HG03103 (cell line): ENCODE results near the gene SNX20.

Experiments
- ATAC-seq: cut with Tn5 transposase; IDR thresholded peaks from one replicate; pipeline ENCODE4 v1.9.1; 2021; ENCODE audit warnings: low read depth; ENCODE audit not compliant: unreplicated experiment

Gene SNX20

GRCh38 chr16:50705436-50706110 lies 24.5 kb upstream of the SNX20 start:
- no peak for ATAC-seq

DNA sequence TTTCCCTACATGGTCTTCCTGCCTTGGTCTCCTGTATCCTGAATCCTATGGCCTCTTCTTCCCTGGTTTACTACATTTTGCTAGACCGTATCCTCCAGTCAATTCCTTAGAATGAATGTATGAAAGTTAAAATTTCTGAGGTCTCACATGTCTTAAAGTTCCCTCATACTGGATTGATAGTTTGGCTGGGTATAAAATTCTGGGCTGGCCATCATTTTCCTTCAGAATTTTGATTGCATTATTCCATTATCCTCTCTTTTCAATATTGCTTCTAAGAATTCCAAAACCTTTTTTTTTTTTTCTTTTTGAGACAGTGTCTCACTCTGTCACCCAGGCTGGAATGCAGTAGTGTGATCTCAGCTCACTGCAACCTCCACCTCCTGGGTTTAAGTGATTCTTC lies 23.1 kb upstream of the SNX20 start:
- no peak for ATAC-seq

- ATAC-seq = no peak
Measured at GRCh38 chr16:50702725-50703124, 21.6 kb upstream of the SNX20 start.

GRCh38 chr16:50699326-50700159 lies 18.4 kb upstream of the SNX20 start:
- ATAC-seq = no peak

DNA sequence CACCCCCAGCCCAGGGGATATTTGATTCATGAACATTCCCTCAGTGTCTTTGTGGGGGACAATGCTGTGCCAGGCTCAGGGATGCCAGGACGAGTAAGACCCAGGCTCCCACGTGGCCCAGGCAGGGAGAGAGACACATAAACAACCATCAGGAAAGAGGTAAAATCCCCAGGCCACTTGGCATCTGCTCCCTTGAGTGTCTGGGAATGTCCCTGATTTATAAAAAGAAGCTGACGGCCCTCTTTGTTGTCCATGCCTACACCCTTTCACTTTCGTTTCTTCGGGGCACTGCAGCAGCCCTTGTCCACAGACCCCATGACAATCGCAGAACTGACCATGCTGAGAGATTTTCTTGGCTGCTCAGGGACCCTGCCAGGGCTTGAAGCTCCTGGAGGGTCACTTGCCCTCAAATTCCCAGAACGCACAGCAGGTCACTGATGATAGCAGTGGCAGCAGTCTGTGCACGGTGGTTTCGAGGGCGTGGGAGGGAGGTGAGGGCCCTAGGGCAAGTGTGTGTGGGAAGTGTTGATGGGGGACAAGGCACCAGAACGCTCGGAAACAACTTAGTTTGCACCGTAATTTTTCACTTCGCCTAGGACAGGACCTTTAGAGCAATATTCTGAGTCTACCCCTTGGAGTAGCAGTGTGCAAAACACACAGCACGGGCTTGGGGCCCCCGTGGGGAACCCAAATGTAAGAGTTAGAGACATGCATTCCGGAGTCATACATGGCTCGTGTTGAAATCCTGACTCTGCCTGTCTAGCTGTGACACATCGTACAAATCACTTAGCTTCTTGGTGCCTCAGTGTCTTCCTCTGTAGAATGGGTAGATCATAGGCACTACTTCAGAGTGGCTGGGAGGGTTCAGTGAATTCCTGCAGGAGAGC lies 17.0 kb upstream of the SNX20 start:
- peak; percentile 34 for ATAC-seq

DNA sequence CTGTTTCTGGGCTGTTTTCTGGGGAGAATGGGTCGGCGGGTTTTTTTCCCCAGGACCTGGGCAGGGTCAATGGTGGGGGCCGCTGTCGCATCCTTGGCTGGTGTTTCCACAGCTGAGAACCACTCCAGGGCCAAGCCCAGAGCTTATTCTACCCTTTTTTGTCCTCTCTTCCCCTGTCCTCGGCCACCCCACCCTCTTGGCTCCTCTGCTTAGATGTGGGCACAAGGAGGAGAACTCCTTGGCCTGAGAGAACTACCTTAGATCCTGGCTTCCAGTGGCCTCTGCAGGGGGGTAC lies 16.3 kb upstream of the SNX20 start:
- no peak for ATAC-seq

GRCh38 chr16:50696575-50697420 lies 15.7 kb upstream of the SNX20 start:
- ATAC-seq = peak; percentile 44

DNA sequence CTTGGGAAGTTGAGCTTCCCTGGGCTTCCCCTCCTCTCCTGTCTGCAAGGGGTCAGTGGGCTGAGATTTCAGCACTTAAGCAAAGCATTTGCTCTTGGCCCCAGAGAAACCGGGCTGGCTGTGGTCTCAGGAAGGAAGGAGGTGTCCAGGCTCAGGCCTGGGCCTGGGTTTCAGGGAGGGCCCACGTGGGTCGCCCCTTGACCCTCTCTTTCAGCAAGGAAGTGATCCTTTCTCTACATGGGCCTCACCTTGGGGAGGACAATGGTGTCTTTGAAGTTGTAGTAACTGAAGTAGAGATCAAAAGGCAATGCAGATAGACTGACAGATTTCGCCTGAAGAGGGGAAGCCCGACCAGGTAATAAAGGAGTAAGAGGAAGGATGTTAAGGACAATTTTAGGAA lies 15.0 kb upstream of the SNX20 start:
- ATAC-seq = no peak

DNA sequence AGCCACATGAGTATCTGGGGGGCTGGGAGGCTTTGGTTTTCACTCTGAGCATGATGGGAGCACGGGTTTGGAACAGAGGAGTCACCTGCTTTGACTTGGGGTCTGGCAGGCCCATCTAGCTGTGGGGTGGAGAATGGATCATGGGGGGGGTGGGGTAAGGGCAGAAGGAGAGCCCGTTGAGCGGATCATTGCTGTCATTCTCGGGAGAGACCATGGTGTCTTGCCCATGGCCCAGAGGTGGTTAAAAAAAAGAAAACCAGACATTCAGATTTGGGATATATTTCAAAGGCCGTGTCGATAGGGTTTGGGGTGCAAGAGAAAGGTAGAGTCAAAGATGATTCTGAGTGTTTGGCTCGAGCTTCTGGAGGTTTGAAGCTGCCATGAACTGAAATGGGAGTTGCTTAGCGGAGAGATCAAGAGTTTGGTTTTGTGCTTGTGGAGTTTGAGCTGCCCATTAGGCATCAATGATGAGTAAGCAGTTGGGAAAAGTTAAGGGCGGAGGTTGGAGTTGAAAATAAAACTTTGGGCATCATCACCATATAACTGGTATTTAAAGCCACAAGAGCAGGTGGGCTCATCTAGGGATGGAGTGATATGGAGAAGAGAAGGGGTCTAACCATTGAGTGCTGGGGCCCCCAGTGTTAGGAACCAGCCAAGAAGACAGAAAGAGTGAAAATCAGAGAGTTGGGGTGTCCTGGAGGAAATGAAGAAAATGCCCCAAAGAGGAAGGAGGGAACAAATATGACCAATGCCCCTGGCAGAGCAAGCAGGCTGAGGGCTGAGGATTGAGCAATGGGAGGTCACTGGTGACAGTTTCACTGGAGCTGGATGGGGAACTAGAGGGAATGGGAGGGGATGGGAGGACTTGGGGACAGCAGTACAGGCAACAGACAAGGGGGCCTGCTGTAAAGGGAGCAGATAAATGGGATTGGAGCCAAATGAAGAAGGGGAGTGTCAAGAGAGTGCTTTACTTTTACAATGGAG lies 14.2 kb upstream of the SNX20 start:
- no peak for ATAC-seq

DNA sequence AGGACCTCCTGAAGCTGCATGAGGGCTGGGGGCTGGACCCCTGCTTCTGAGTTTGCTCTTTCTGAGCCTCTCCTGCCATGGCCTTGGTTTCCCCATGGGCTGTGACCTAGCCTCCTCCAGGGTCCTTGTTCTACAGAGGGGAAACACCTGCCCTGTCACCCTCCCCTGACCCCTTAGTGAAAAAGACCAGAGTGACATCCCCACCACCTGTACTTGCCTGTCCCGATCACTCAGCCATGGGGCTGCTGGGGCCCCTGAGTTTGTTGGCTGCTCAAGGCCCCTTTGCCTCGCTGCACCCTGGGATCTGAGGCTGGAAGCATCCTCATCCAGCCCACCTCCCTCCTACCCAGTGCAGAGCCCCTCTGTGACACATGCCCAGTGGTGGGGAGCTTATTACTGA lies 13.1 kb upstream of the SNX20 start:
- ATAC-seq = no peak

DNA sequence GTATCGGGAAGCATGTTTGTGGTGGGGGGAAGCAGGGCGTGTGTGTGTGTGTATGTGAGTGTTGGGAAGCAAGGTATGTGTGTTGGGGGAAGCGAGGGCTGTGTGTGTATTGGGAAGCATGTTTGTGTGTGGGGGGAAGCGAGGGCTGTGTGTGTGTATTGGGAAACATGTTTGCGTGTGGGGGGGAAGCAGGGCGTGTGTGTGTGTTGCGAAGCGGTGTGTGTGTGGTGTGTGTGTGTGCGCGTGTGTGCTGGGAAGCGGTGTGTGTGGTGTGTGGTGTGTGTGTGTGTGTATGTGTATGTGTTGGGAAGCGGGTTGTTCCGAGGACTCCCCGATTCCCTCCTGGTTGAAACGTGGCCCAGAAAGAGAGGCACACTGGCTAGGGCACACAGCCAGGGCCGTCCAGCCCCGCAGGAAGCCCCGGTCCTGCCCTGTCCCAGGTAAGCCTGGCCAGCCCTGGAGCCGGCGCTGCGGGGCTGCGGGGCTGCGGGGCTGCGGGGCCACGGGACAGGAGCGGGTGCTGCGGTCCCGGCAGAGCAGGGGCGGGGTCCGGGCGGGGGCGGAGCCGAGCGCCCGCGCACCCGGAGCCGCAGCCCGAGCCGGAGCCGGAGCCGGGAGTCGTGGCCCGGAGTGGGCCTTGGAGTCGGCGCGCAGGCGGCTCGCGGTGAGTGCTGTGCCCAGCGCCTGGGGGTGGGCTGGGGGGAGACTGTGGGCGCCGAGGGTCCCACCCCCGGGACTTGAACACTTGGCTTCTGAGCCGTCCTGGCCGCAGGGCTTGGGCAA lies 12.1 kb upstream of the SNX20 start, which contains the start of gene NOD2:
TSS of gene NOD2 (plus strand) at position 608 of the 783 bp plus-strand sequence. CDS start 5,890 bp downstream, outside the sequence.
- no peak for ATAC-seq

GRCh38 chr16:50692644-50692998 lies 11.5 kb upstream of the SNX20 start:
- ATAC-seq = no peak

- ATAC-seq = no peak
Measured at GRCh38 chr16:50690177-50690576, 9.1 kb upstream of the SNX20 start.

- no peak for ATAC-seq
Measured at GRCh38 chr16:50688867-50689266, 7.8 kb upstream of the SNX20 start.

DNA sequence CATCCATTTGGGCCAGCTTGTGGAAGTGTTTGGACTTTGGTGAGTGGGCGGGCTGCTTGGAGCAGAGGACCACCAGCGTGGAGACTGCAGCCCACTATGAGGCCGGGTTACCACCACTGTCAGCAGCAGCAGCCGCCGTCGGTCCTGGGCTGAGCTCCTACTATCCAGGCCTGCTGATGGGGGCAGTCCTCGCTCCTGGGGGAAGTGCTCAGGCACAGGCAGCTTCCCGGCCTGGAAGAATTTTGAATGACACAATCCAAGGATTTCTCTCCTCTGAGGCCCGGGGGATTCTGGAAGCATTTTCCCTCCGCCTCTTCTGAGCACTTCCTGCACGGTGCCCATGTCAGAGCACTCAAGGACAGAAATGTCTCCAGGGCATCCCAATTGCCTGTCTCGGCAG lies 7.0 kb upstream of the SNX20 start:
- ATAC-seq = no peak

- ATAC-seq = no peak
Measured at GRCh38 chr16:50685462-50686063, 4.5 kb upstream of the SNX20 start.

GRCh38 chr16:50684823-50685461 lies 3.8 kb upstream of the SNX20 start:
- no peak for ATAC-seq
